ENCODE data around the gene BASP1. TPM values are rescaled to one million over a fixed set of nuclear protein-coding genes. Genes with fewer than 3 reads are reported as not detected.
"Not testable (repeated sequence)": the region's sequence is repeated elsewhere in the genome, so short reads cannot be mapped to it uniquely, and the experiment has no call there.

Gene BASP1
- total RNA-seq, 2 donors from 2014 or later = 3.9 to 8.1 TPM

- Mint-ChIP-seq H3K27me3 (no peaks in the 10 kb centered on the region), H3K4me1 (ENCODE audit: low read depth in 2 of 2) (peaks cover 0 to 5% of the 10 kb centered on the region in 2 donors), H3K36me3 (no peaks in the 10 kb centered on the region), H3K27ac (no peak overlapping the region), H3K9me3 (peaks cover 12% of the 10 kb centered on the region), H3K4me3 (no peak overlapping the region)
- no peak for ATAC-seq
- DNase-seq (ENCODE audit: low spot score) = no peak
These were observed 41.0 kb downstream of the BASP1 start for GRCh38 chr5:17258431-17258830.

GRCh38 chr5:17259012-17259411 is 41.6 kb downstream of the BASP1 start:
- not testable (repeated sequence) for H3K4me1 Mint-ChIP-seq (ENCODE audit: low read depth in 2 of 2); H3K27me3 Mint-ChIP-seq; H3K27ac Mint-ChIP-seq; H3K36me3 Mint-ChIP-seq; DNase-seq (ENCODE audit: low spot score); ATAC-seq; H3K4me3 Mint-ChIP-seq
- H3K9me3 Mint-ChIP-seq = peaks cover 12% of the 10 kb centered on the region

- Mint-ChIP-seq H3K9me3 (peaks cover 12% of the 10 kb centered on the region), H3K27ac (no peak overlapping the region), H3K27me3 (no peaks in the 10 kb centered on the region), H3K4me3 (no peak overlapping the region), H3K4me1 (ENCODE audit: low read depth in 2 of 2) (peaks cover 0 to 5% of the 10 kb centered on the region in 2 donors), H3K36me3 (no peaks in the 10 kb centered on the region)
- DNase-seq (ENCODE audit: low spot score) = no peak
- no peak for ATAC-seq
These were observed 42.3 kb downstream of the BASP1 start for GRCh38 chr5:17259630-17260257.

- peaks cover 0 to 2% of the 10 kb centered on the region in 2 donors for H3K4me1 Mint-ChIP-seq (ENCODE audit: low read depth in 2 of 2)
- DNase-seq (ENCODE audit: low spot score) (no peak), ATAC-seq (no peak)
- no peak overlapping the region for H3K4me3 Mint-ChIP-seq
- H3K27me3 Mint-ChIP-seq = no peaks in the 10 kb centered on the region
- no peaks in the 10 kb centered on the region for H3K36me3 Mint-ChIP-seq
- peaks cover 12% of the 10 kb centered on the region for H3K9me3 Mint-ChIP-seq
- H3K27ac Mint-ChIP-seq = no peak overlapping the region
These were observed 43.1 kb downstream of the BASP1 start for GRCh38 chr5:17260549-17260948.

- Mint-ChIP-seq H3K27ac (no peak overlapping the region), H3K9me3 (peaks cover 12% of the 10 kb centered on the region), H3K27me3 (no peaks in the 10 kb centered on the region), H3K36me3 (no peaks in the 10 kb centered on the region), H3K4me1 (ENCODE audit: low read depth in 2 of 2) (no peaks in the 10 kb centered on the region), H3K4me3 (no peak overlapping the region)
- DNase-seq (ENCODE audit: low spot score) = no peak
- no peak for ATAC-seq
These were observed 43.6 kb downstream of the BASP1 start for GRCh38 chr5:17261075-17261474.

GRCh38 chr5:17265041-17265440 is 47.6 kb downstream of the BASP1 start:
- Mint-ChIP-seq H3K4me3 (no peak overlapping the region), H3K27ac (no peak overlapping the region)
- ATAC-seq = no peak

GRCh38 chr5:17267106-17267505 is 49.7 kb downstream of the BASP1 start:
- peaks cover under 1% of the 10 kb centered on the region for H3K9me3 Mint-ChIP-seq
- DNase-seq (ENCODE audit: low spot score) (no peak), ATAC-seq (no peak)
- H3K27ac Mint-ChIP-seq = no peak overlapping the region
- no peak overlapping the region for H3K4me3 Mint-ChIP-seq
- H3K4me1 Mint-ChIP-seq (ENCODE audit: low read depth in 2 of 2) = no peaks in the 10 kb centered on the region
- H3K36me3 Mint-ChIP-seq = no peaks in the 10 kb centered on the region
- H3K27me3 Mint-ChIP-seq = no peaks in the 10 kb centered on the region

More at GRCh38 chr5:17265041-17265440, 47.6 kb downstream of the BASP1 start:
- H3K4me1 Mint-ChIP-seq (ENCODE audit: low read depth in 2 of 2) = no peaks in the 10 kb centered on the region
- peaks cover 6% of the 10 kb centered on the region for H3K9me3 Mint-ChIP-seq
- no peak for DNase-seq (ENCODE audit: low spot score)
- H3K27me3 Mint-ChIP-seq = no peaks in the 10 kb centered on the region
- H3K36me3 Mint-ChIP-seq = no peaks in the 10 kb centered on the region

- H3K27ac Mint-ChIP-seq = no peak overlapping the region
- DNase-seq (ENCODE audit: low spot score) (no peak), ATAC-seq (no peak)
- no peaks in the 10 kb centered on the region for H3K27me3 Mint-ChIP-seq
- H3K4me3 Mint-ChIP-seq = no peak overlapping the region
- H3K4me1 Mint-ChIP-seq (ENCODE audit: low read depth in 2 of 2) = no peaks in the 10 kb centered on the region
- no peaks in the 10 kb centered on the region for H3K36me3 Mint-ChIP-seq
- no peaks in the 10 kb centered on the region for H3K9me3 Mint-ChIP-seq
These were observed 51.8 kb downstream of the BASP1 start for GRCh38 chr5:17269201-17269600.

GRCh38 chr5:17272111-17272510 is 54.7 kb downstream of the BASP1 start:
- H3K27me3 Mint-ChIP-seq = no peaks in the 10 kb centered on the region
- no peaks in the 10 kb centered on the region for H3K36me3 Mint-ChIP-seq
- H3K9me3 Mint-ChIP-seq = peaks cover 4% of the 10 kb centered on the region
- DNase-seq (ENCODE audit: low spot score) (no peak), ATAC-seq (no peak)
- H3K4me1 Mint-ChIP-seq (ENCODE audit: low read depth in 2 of 2) = no peaks in the 10 kb centered on the region
- H3K4me3 Mint-ChIP-seq = no peak overlapping the region
- H3K27ac Mint-ChIP-seq = no peak overlapping the region

- no peak for DNase-seq (ENCODE audit: low spot score)
- H3K27me3 Mint-ChIP-seq = no peaks in the 10 kb centered on the region
- no peak overlapping the region for H3K27ac Mint-ChIP-seq
- no peaks in the 10 kb centered on the region for H3K36me3 Mint-ChIP-seq
- H3K9me3 Mint-ChIP-seq = peaks cover 4% of the 10 kb centered on the region
- ATAC-seq = no peak
- H3K4me1 Mint-ChIP-seq (ENCODE audit: low read depth in 2 of 2) = no peaks in the 10 kb centered on the region
- H3K4me3 Mint-ChIP-seq = no peak overlapping the region
These were observed 58.1 kb downstream of the BASP1 start for GRCh38 chr5:17275289-17276158.

GRCh38 chr5:17276445-17276844 is 59.0 kb downstream of the BASP1 start:
- no peaks in the 10 kb centered on the region for H3K4me1 Mint-ChIP-seq (ENCODE audit: low read depth in 2 of 2)
- no peaks in the 10 kb centered on the region for H3K27me3 Mint-ChIP-seq
- no peaks in the 10 kb centered on the region for H3K36me3 Mint-ChIP-seq
- no peak overlapping the region for H3K27ac Mint-ChIP-seq
- peaks cover 4% of the 10 kb centered on the region for H3K9me3 Mint-ChIP-seq
- H3K4me3 Mint-ChIP-seq = no peak overlapping the region
- ATAC-seq = no peak
- DNase-seq (ENCODE audit: low spot score) = no peak

GRCh38 chr5:17277907-17278306 is 60.5 kb downstream of the BASP1 start:
- Mint-ChIP-seq H3K4me3 (no peak overlapping the region), H3K4me1 (ENCODE audit: low read depth in 2 of 2) (no peaks in the 10 kb centered on the region), H3K27ac (no peak overlapping the region), H3K36me3 (no peaks in the 10 kb centered on the region), H3K9me3 (peaks cover 5% of the 10 kb centered on the region), H3K27me3 (no peaks in the 10 kb centered on the region)
- DNase-seq (ENCODE audit: low spot score) (no peak), ATAC-seq (no peak)

- H3K27me3 Mint-ChIP-seq = no peaks in the 10 kb centered on the region
- DNase-seq (ENCODE audit: low spot score) = no peak
- no peak for ATAC-seq
- peaks cover 7% of the 10 kb centered on the region for H3K9me3 Mint-ChIP-seq
- H3K36me3 Mint-ChIP-seq = no peaks in the 10 kb centered on the region
- no peaks in the 10 kb centered on the region for H3K4me1 Mint-ChIP-seq (ENCODE audit: low read depth in 2 of 2)
- H3K4me3 Mint-ChIP-seq = no peak overlapping the region
- no peak overlapping the region for H3K27ac Mint-ChIP-seq
These were observed 61.5 kb downstream of the BASP1 start for GRCh38 chr5:17278931-17279330.

- DNase-seq (ENCODE audit: low spot score) = no peak
- Mint-ChIP-seq H3K9me3 (peaks cover 7% of the 10 kb centered on the region), H3K36me3 (no peaks in the 10 kb centered on the region), H3K27ac (no peak overlapping the region), H3K27me3 (no peaks in the 10 kb centered on the region), H3K4me3 (no peak overlapping the region), H3K4me1 (ENCODE audit: low read depth in 2 of 2) (no peaks in the 10 kb centered on the region)
- no peak for ATAC-seq
These were observed 62.1 kb downstream of the BASP1 start for GRCh38 chr5:17279487-17279886.
